Transverse colon (tissue), 4 donors: Measurements from ENCODE around the gene NHLH2.

Experiments used
- EP300 ChIP-seq: sonication (generic); formaldehyde crosslinking; IDR thresholded peaks from one replicate; pipeline ENCODE4 v1.6.1; 2017; ENCODE audit warnings: antibody characterized with exemption, low read depth
- POLR2A ChIP-seq: fragments of 450-650 bp; IDR thresholded peaks from one replicate; pipeline ENCODE4 v1.6.1; 2016; ENCODE audit warnings: antibody characterized with exemption, mild to moderate bottlenecking, moderate library complexity
- POLR2AphosphoS5 ChIP-seq, 3 donors: sonication (generic); formaldehyde crosslinking; IDR thresholded peaks; one replicate each; pipeline ENCODE4 v1.6.1; 2016; ENCODE audit warnings: antibody characterized with exemption in 3 of 3
- TF ChIP-seq, protein P1 (sequence below), 5 experiments: fragments of 200-600 bp in 3 of 5; fragments of 450-650 bp in 2 of 5; sonication (generic) in 3 of 5; IDR thresholded peaks; 1 replicate in 2 of 5; 2 replicates in 3 of 5; pipeline ENCODE4 v1.5.1; 2016 to 2017; ENCODE audit warnings: antibody characterized with exemption in 5 of 5, inconsistent platforms in 3 of 5, mild to moderate bottlenecking in 2 of 5, moderate library complexity in 1 of 5

DNA sequence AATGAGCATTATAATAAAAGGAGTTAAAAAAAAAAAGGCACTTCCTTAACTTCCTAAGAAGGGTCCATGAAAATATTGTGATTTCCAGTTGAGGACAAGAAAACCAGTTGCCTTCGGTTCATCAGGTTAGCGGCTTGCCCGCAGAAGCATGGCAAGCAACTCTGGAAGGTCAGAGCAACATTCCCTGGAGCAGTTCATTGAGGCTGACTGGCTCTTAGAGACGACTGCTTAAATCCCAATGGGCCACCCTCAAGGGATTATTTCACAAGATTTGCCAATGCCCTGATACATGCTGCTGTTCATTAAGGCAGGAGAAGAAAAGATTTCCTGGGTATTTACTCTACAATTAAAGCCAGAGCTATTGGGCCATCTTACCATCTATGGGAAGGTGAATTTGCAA lies 43.4 kb downstream of the NHLH2 start:
- TF ChIP-seq POLR2A = no peak
- TF ChIP-seq, protein P1, sequence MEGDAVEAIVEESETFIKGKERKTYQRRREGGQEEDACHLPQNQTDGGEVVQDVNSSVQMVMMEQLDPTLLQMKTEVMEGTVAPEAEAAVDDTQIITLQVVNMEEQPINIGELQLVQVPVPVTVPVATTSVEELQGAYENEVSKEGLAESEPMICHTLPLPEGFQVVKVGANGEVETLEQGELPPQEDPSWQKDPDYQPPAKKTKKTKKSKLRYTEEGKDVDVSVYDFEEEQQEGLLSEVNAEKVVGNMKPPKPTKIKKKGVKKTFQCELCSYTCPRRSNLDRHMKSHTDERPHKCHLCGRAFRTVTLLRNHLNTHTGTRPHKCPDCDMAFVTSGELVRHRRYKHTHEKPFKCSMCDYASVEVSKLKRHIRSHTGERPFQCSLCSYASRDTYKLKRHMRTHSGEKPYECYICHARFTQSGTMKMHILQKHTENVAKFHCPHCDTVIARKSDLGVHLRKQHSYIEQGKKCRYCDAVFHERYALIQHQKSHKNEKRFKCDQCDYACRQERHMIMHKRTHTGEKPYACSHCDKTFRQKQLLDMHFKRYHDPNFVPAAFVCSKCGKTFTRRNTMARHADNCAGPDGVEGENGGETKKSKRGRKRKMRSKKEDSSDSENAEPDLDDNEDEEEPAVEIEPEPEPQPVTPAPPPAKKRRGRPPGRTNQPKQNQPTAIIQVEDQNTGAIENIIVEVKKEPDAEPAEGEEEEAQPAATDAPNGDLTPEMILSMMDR (IDR thresholded peaks at IDR 0.05) = no peak
- no peak for TF ChIP-seq EP300
- TF ChIP-seq POLR2AphosphoS5 (IDR thresholded peaks at IDR 0.05) = no peak
